Muscle layer of duodenum (tissue), 2 donors: ENCODE data around the gene WWOX.
"Not testable (repeated sequence)": the region's sequence is repeated elsewhere in the genome, so short reads cannot be mapped to it uniquely, and the experiment has no call there.

Experiments used
- H3K27ac ChIP-seq: one replicate; pipeline ENCODE4 v1.7.0; 2013; ENCODE audit warnings: mild to moderate bottlenecking, low read length
- H3K27me3 ChIP-seq: one replicate; pipeline ENCODE4 v1.7.0; 2013; ENCODE audit warnings: low read depth, mild to moderate bottlenecking, control low read depth, low read length
- H3K36me3 ChIP-seq, 2 donors: one replicate each; pipeline ENCODE4 v1.7.0; 2013; ENCODE audit warnings: low read length in 2 of 2, control low read depth in 1 of 2, mild to moderate bottlenecking in 1 of 2; ENCODE audit not compliant: insufficient read depth in 2 of 2, control insufficient read depth in 1 of 2
- H3K4me1 ChIP-seq, 2 donors: one replicate each; pipeline ENCODE4 v1.7.0; 2013; ENCODE audit warnings: low read length in 2 of 2, mild to moderate bottlenecking in 2 of 2, control low read depth in 1 of 2, moderate library complexity in 1 of 2; ENCODE audit not compliant: insufficient read depth in 2 of 2, control insufficient read depth in 1 of 2
- H3K4me3 ChIP-seq, 2 donors: one replicate each; pipeline ENCODE4 v1.7.0; 2013; ENCODE audit warnings: low read length in 2 of 2, low read depth in 1 of 2, mild to moderate bottlenecking in 1 of 2
- H3K9me3 ChIP-seq, 2 donors: one replicate each; pipeline ENCODE4 v1.7.0; 2013; ENCODE audit warnings: low read length in 2 of 2, control low read depth in 1 of 2, mild to moderate bottlenecking in 1 of 2; ENCODE audit not compliant: control insufficient read depth in 1 of 2
- donor health status: healthy.

WWOX gene

GRCh38 chr16:78593352-78593751 lies 493.9 kb downstream of the WWOX start:
- Histone ChIP-seq H3K4me3 (no peak overlapping the region), H3K27ac (no peak overlapping the region), H3K27me3 (no peaks in the 10 kb centered on the region), H3K4me1 (no peaks in the 10 kb centered on the region), H3K36me3 (no peaks in the 10 kb centered on the region), H3K9me3 (no peaks in the 10 kb centered on the region)

DNA sequence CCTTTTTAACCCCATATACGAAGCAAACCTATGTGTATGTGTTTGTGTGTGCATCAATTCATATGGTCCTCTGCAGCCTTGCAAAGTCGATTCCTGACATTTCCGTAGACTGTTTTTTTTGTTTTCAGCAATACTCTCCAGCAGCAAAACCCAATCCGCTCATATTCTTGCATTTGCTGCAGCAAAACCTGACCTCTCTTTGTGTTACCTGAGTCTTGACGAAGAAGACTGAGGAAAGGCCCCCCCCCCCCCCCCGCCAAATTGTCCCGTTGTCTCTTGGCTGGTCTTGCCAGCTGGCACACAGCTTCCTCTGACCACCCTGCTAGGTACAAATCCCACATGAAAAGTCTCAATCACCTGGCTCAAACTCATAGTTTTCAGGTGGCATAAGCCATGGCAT lies 494.7 kb downstream of the WWOX start:
- Histone ChIP-seq H3K27me3 (no peaks in the 10 kb centered on the region), H3K9me3 (no peaks in the 10 kb centered on the region), H3K4me3 (no peak overlapping the region), H3K27ac (no peak overlapping the region), H3K36me3 (no peaks in the 10 kb centered on the region), H3K4me1 (no peaks in the 10 kb centered on the region)

DNA sequence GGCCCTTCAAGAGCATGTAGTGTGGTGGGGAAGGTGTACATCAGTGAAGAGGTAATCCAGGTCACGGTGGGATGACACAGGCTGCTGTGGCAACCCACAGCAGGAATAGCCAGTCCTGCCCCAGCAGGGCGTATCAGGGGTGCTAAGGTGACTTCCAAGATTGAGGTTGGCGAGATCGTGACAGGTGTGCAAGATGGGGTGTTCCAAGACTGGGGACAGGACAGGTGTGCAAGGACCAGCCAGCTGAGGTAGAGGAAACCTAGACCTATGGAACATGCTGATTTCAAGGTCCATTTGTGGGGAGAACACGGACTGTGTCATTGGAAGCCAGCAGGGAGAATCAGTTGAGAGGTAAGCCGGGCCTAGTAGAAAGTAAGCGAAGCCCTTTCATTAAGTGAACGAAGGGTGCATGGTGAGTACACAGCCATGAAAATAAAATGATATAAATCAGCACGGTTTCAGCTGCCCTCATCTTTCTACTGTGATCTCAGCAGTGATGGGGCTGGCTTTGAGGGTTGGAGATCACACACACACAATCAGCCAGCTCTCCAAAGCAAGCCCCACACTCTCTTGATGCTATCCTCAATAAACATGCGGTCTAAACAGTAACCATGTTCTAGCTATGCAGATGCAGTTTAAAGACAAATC lies 497.0 kb downstream of the WWOX start:
- Histone ChIP-seq H3K9me3 (no peaks in the 10 kb centered on the region), H3K36me3 (no peaks in the 10 kb centered on the region), H3K27me3 (no peaks in the 10 kb centered on the region), H3K27ac (no peak overlapping the region), H3K4me1 (no peaks in the 10 kb centered on the region), H3K4me3 (no peak overlapping the region)

DNA sequence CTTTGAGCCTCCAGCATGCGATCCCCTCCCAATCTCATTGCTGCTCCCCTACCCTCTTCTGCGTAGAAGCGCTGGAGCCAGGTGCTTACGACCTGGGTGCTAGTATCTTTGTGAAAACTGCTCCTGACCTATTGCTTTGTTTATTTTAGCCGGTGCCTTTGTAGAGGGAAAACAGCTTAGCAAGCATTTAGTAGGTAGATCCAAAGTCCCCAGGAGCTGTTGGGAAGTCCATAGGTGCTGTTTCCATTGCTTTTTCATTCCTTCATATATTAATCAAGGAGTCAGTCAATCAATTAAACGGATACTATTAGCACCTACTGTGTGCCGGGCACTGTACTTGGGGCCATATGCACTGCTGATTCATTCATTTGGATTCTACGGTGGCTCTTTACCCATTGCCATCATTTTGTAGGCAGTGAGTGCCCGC lies 497.6 kb downstream of the WWOX start:
- Histone ChIP-seq H3K27me3 (no peaks in the 10 kb centered on the region), H3K9me3 (no peaks in the 10 kb centered on the region), H3K27ac (no peak overlapping the region), H3K4me1 (no peaks in the 10 kb centered on the region), H3K4me3 (no peak overlapping the region), H3K36me3 (no peaks in the 10 kb centered on the region)

GRCh38 chr16:78597809-78598570 lies 498.5 kb downstream of the WWOX start:
- Histone ChIP-seq H3K4me1 (no peaks in the 10 kb centered on the region), H3K9me3 (no peaks in the 10 kb centered on the region), H3K27ac (no peak overlapping the region), H3K27me3 (no peaks in the 10 kb centered on the region), H3K4me3 (no peak overlapping the region), H3K36me3 (no peaks in the 10 kb centered on the region)

- H3K9me3 ChIP-seq = no peaks in the 10 kb centered on the region
- H3K4me1 ChIP-seq = no peaks in the 10 kb centered on the region
- no peak overlapping the region for H3K4me3 ChIP-seq
- H3K27me3 ChIP-seq = no peaks in the 10 kb centered on the region
- H3K27ac ChIP-seq = no peak overlapping the region
- H3K36me3 ChIP-seq = no peaks in the 10 kb centered on the region
These were observed 499.8 kb downstream of the WWOX start for GRCh38 chr16:78599271-78599670.

GRCh38 chr16:78604423-78605062 lies 505.1 kb downstream of the WWOX start:
- not testable (repeated sequence) for H3K27ac ChIP-seq, H3K9me3 ChIP-seq, H3K4me1 ChIP-seq, H3K36me3 ChIP-seq, H3K27me3 ChIP-seq, H3K4me3 ChIP-seq

DNA sequence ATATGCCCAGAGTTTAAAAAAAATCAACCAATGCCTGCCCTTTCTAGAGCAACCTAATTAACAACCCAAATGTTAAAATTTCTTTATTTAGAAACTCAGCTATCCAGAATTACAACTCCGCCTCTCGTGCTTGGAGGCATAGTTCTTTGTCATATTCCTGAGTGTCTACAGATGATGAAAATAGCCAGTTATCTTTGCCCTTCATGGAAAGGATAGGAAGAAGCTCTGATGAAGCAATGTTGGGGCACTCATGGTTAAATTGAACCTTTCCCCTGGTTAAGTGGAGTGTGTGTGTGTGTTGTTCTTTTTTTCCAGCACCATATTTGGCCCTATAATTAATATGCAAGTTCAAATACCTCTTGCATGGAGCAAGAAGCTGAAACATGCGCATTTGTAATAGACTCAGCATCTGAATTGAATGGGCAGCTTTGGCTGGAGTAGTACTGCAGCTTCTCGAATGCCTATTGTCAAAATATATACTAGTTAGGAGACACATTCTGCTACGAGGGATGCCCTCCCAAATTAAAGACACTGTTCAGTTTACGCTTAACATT lies 506.2 kb downstream of the WWOX start:
- Histone ChIP-seq H3K27me3 (no peaks in the 10 kb centered on the region), H3K36me3 (no peaks in the 10 kb centered on the region), H3K4me3 (no peak overlapping the region), H3K4me1 (peaks cover 0 to 4% of the 10 kb centered on the region in 2 donors), H3K27ac (no peak overlapping the region), H3K9me3 (no peaks in the 10 kb centered on the region)

DNA sequence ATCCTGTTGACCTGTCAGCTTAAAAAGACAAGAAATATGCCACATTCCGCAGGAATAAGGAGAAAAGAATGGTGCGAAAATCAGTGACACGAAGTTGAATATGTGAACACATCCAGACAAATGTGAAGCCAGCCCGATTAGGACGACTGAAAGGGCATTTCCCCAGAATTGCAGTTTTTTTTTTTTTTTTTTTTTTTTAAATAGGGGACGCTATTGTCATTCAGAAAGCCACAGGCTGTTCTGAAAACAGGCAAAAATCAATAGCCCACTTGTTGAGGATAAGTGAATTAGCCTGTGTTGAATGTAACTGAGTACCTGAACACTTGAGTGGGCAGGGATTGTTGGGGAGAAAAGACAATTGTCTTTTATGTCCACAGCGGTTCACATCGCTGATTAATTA lies 507.1 kb downstream of the WWOX start:
- H3K9me3 ChIP-seq = no peaks in the 10 kb centered on the region
- no peaks in the 10 kb centered on the region for H3K27me3 ChIP-seq
- H3K4me3 ChIP-seq = no peak overlapping the region
- H3K4me1 ChIP-seq = peaks cover 0 to 4% of the 10 kb centered on the region in 2 donors
- H3K36me3 ChIP-seq = no peaks in the 10 kb centered on the region
- no peak overlapping the region for H3K27ac ChIP-seq

GRCh38 chr16:78607022-78607421 lies 507.6 kb downstream of the WWOX start:
- no peak overlapping the region for H3K27ac ChIP-seq
- H3K4me1 ChIP-seq = peaks cover 0 to 4% of the 10 kb centered on the region in 2 donors
- no peak overlapping the region for H3K4me3 ChIP-seq
- H3K27me3 ChIP-seq = no peaks in the 10 kb centered on the region
- no peaks in the 10 kb centered on the region for H3K9me3 ChIP-seq
- no peaks in the 10 kb centered on the region for H3K36me3 ChIP-seq

- Histone ChIP-seq H3K27ac (no peak overlapping the region), H3K27me3 (no peaks in the 10 kb centered on the region), H3K4me3 (no peak overlapping the region), H3K4me1 (peaks cover 0 to 4% of the 10 kb centered on the region in 2 donors), H3K36me3 (no peaks in the 10 kb centered on the region), H3K9me3 (no peaks in the 10 kb centered on the region)
These were observed 508.0 kb downstream of the WWOX start for GRCh38 chr16:78607465-78607864.
